ENCODE data around the gene MOB3B.
"Not testable (repeated sequence)": the region's sequence is repeated elsewhere in the genome, so short reads cannot be mapped to it uniquely, and the experiment has no call there.

Gene MOB3B

DNA sequence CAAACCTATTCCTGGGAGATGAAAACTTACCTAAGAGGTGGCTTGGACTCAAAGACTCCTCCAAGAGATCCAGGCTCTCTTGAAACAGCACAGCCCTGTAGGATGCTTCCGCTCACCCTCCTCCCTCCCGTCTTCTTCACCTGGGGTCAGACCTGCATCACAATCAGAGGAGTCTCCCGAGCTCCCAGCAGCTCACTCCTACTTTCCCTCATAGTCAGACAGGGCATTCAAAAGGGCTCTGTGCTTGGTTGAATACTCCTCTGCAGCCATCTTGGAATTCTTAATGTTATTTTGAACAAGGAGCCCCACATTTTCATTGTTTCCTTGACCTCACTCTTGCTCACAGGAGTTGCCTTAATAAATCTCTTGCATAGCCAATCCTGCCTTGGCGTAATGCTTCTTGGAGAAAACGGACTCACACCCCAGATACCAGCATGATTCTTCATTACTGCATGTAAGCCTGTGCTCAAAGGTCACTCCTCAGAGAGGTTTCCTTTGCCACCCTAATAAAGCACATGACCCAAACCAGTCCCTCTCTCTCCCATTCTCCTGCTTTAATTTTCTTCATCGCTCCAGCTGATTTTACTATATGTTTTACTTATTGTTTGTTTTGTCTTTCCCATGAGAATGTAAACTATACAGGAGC is 52.6 kb downstream of the MOB3B start:
- DNase-seq (ENCODE audit: low read depth in 2 of 2): no peak

DNA sequence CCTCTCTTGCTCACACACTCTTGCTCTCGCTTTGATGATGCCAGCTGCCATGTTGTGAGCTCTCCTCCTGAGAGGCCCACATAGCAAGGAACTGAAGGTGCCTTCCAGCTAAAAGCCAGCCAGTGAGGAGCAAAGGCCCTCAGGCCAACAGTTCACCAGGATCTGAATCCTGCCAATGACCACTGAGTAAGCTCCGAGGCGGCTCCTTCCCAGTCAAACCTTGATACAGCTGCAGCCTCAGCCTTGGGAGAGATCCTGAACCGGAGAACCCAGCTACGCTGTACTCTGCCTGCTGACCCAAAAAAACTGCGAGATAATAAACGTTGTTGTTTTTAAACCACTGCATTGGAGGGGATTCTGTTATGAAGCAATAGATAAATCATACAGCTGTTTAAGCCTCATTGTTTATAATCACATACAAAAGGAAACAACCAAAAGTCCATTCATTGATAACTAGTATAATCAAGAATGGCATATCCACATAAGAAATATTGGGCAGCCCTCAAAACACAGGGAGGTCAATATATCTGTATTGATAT is 54.5 kb downstream of the MOB3B start:
- no peak for DNase-seq (ENCODE audit: low read depth in 2 of 2)

DNA sequence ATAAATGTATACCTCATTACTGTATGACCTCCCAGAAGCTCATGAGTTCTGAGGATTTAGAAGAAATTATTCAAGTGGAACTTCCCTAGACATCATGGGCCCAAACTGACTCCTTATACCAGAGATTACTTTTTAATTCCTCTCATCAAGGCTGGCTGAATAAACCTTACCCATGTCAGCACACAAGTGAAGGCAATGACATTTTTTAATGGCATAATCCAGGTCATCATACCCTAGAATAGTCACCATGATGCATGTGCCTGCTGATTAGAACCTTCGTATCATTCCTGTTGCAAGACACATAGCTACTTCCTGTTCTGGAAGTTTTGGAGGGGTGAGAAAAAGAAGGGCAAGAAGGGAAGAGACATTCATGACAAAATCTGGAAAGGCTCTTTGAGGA is 55.3 kb downstream of the MOB3B start:
- no peak for DNase-seq (ENCODE audit: low read depth in 2 of 2)

DNA sequence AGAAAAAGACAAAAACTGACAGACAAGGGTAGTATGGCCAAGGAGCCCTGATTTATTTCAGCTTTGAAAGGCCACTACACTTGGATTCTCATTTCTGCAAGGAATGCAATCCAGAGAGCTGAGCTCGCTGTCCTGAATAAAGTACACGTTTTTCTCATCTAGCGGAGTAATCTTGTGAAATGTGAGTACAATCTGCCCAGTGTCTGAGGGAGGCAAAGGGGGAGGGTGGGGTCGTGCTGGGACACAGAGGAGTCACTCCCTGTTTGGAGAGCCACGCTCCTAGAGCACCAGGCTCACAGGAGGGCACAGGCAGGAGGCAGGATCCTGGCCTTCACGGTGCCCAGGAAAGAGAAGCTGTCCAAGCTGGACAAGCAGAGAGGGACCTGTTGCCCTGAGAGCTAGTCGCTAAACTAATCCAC is 56.5 kb downstream of the MOB3B start:
- no peak for DNase-seq (ENCODE audit: low read depth in 2 of 2)

- DNase-seq (ENCODE audit: low read depth in 2 of 2): no peak
Measured at GRCh38 chr9:27472195-27472594, 57.4 kb downstream of the MOB3B start.

- DNase-seq (ENCODE audit: low read depth in 2 of 2): no peak
Measured at GRCh38 chr9:27471789-27472188, 57.8 kb downstream of the MOB3B start.

GRCh38 chr9:27471366-27471765 is 58.2 kb downstream of the MOB3B start:
- DNase-seq (ENCODE audit: low read depth in 2 of 2): no peak

- DNase-seq (ENCODE audit: low read depth in 2 of 2): no peak
Measured at GRCh38 chr9:27470291-27470856, 59.2 kb downstream of the MOB3B start.

- DNase-seq (ENCODE audit: low read depth in 2 of 2): no peak
Measured at GRCh38 chr9:27469550-27469949, 60.1 kb downstream of the MOB3B start.

GRCh38 chr9:27468462-27469110 is 61.0 kb downstream of the MOB3B start:
- DNase-seq (ENCODE audit: low read depth in 2 of 2): no peak

- DNase-seq (ENCODE audit: low read depth in 2 of 2): no peak
Measured at GRCh38 chr9:27468000-27468399, 61.6 kb downstream of the MOB3B start.

GRCh38 chr9:27467486-27467885 is 62.1 kb downstream of the MOB3B start:
- DNase-seq (ENCODE audit: low read depth in 2 of 2): no peak

- DNase-seq (ENCODE audit: low read depth in 2 of 2): not testable (repeated sequence)
Measured at GRCh38 chr9:27466516-27466915, 63.1 kb downstream of the MOB3B start.

GRCh38 chr9:27464950-27465349 is 64.7 kb downstream of the MOB3B start:
- not testable (repeated sequence) for DNase-seq (ENCODE audit: low read depth in 2 of 2)

DNA sequence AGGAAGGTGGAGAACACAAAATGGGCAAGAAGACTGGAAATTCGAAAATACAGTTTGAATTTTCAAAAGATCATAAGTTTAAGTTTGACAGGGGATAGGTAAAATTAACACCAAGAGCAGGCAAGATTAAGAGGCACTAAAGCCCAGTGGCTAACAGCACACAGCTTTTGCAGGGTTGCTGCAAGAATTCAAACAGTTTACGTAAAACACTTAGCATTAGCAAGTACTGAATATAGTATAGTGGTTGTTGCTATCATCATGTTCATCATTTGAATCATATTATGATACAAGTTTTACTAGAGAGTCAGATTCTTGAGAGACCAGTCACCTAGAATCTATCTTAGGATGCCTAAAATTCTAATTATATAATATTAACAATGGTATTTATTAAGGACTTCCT is 66.8 kb downstream of the MOB3B start:
- DNase-seq (ENCODE audit: low read depth in 2 of 2): no peak

DNA sequence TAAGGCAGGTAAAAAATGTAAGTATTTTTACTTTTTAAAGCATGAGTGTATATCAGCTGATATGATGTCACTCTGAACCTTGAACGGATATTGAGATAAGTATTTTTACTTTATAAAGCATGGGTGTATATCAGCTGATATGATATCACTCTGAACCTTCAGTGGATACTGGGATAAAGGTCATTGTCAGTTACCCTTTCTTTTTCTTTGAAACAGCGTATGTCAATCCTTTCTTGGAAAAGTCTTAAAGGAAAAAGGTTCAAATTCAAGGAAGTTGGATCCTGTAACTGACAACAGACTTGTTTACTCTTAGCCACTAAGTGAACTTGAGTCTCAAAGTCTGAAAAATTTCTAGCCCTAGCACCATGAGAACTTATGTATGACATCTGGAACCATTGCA is 67.2 kb downstream of the MOB3B start:
- no peak for DNase-seq (ENCODE audit: low read depth in 2 of 2)

- no peak for DNase-seq (ENCODE audit: low read depth in 2 of 2)
Measured at GRCh38 chr9:27460226-27461023, 69.2 kb downstream of the MOB3B start.

- DNase-seq (ENCODE audit: low read depth in 2 of 2): no peak
Measured at GRCh38 chr9:27457445-27457844, 72.2 kb downstream of the MOB3B start.

GRCh38 chr9:27453860-27454553 is 75.6 kb downstream of the MOB3B start:
- DNase-seq (ENCODE audit: low read depth in 2 of 2): no peak

- DNase-seq (ENCODE audit: low read depth in 2 of 2): no peak
Measured at GRCh38 chr9:27451207-27451797, 78.3 kb downstream of the MOB3B start.

- DNase-seq (ENCODE audit: low read depth in 2 of 2): no peak
Measured at GRCh38 chr9:27450752-27451151, 78.9 kb downstream of the MOB3B start.
